ENCODE results near the gene AKAP6. TPM values are rescaled to one million over a fixed set of nuclear protein-coding genes. Genes with fewer than 3 reads are reported as not detected.

The AKAP6 gene
- total and polyA plus RNA-seq, 10 of the 15 experiments (the other 5 are each of a cell fraction or from before 2014, with no cell fraction given) = 0.35 to 5.9 (median 2.2) TPM

GRCh38 chr14:32817780-32818179 is 488.7 kb downstream of the AKAP6 start:
- SMC1A ChIA-PET (ENCODE audit: uncharacterized antibody, unreplicated experiment) = no interaction called here
- H3K4me3 ChIP-seq = no peak overlapping the region
- FAIRE-seq (no peak), DNase-seq (ENCODE audit: low read depth, low spot score) (no peak), ATAC-seq (no peak)
- H3K27ac ChIP-seq (ENCODE audit: control insufficient read depth, insufficient read depth) = no peak overlapping the region
- H4K20me1 ChIP-seq (ENCODE audit: control insufficient read depth, insufficient read depth) = no peaks in the 10 kb centered on the region
- in situ Hi-C loops (cut with MboI) = no loop called here
- H3K9me3 ChIP-seq (replicated peaks; ENCODE audit: control insufficient read depth, insufficient read depth, low read length) = no peaks in the 10 kb centered on the region; the same call in 2 of the 3 replicates
- no peak overlapping the region for H2AFZ ChIP-seq (ENCODE audit: control insufficient read depth, low read depth, low read length)
- H3K27me3 ChIP-seq (replicated peaks in 1 of 2; ENCODE audit: control insufficient read depth in 2 of 2, insufficient read depth in 2 of 2, low read length in 1 of 2) = no peaks in the 10 kb centered on the region
- no peaks in the 10 kb centered on the region for H3K36me3 ChIP-seq (ENCODE audit: control insufficient read depth in 2 of 2, insufficient read depth in 2 of 2, low read length in 1 of 2)
- H3K4me1 ChIP-seq (ENCODE audit: control insufficient read depth, insufficient read depth, low read length) = no peaks in the 10 kb centered on the region
- CTCF ChIA-PET = interaction anchor here (0.7 kb wide), 1 partner anchor 40 kb away, joined by 5 read pairs; no protein-coding TSS in a partner anchor
- intact Hi-C loops (cut with micrococcal nuclease; ENCODE audit: unreplicated experiment) = no loop called here
- H3K79me2 ChIP-seq (ENCODE audit: control insufficient read depth, insufficient read depth, low read length) = no peaks in the 10 kb centered on the region
- TF ChIP-seq ZBTB33 (IDR thresholded peaks at IDR 0.05) (no peak), ELK1 (IDR thresholded peaks at IDR 0.05; ENCODE audit: low read depth, low read length) (no peak), SMC3 (IDR thresholded peaks at IDR 0.05; ENCODE audit: borderline replicate concordance, low read length) (no peak), MEF2A (IDR thresholded peaks at IDR 0.05; ENCODE audit: insufficient read depth, low read depth, low read length) (no peak), RAD21 (IDR thresholded peaks at IDR 0.05; ENCODE audit: insufficient read depth, low read depth, low read length) (no peak), EGR1 (IDR thresholded peaks at IDR 0.05; ENCODE audit: borderline replicate concordance in 1 of 2, low read depth in 2 of 2, low read length in 2 of 2) (no peak), ZNF687 (IDR thresholded peaks at IDR 0.05) (no peak), YY1 (IDR thresholded peaks at IDR 0.05; ENCODE audit: low read depth, low read length) (no peak), POLR2A (IDR thresholded peaks at IDR 0.05; ENCODE audit: low read depth, low read length) (no peak), ZNF622 (IDR thresholded peaks at IDR 0.05) (no peak), ZNF384 (IDR thresholded peaks at IDR 0.05; ENCODE audit: borderline replicate concordance, low read depth, low read length) (no peak), BMI1 (IDR thresholded peaks at IDR 0.05; ENCODE audit: borderline replicate concordance) (no peak), HDGF (IDR thresholded peaks at IDR 0.05) (no peak)
- H3K9ac ChIP-seq (ENCODE audit: control insufficient read depth, insufficient read depth, low read length) = no peak overlapping the region
- no peak overlapping the region for H3K4me2 ChIP-seq (ENCODE audit: control insufficient read depth, insufficient read depth)
- no TSS peak for BruUV-seq (replicated peaks)
- POLR2A ChIA-PET = no interaction called here
- RAD21 ChIA-PET (ENCODE audit: unreplicated experiment) = no interaction called here
- WGBS (ENCODE audit: insufficient coverage, insufficient replicate concordance, low lambda C conversion rate, missing lambda C conversion rate) = 16% methylated on average over 2 of the region's 2 CpGs
